Gastrocnemius medialis (tissue), 4 donors: Measurements from ENCODE around the gene FOXN1.

Source experiments
- CTCF ChIP-seq, 5 experiments: fragments of 450-650 bp in 3 of 5; fragments of 200-600 bp in 2 of 5; sonication (generic) in 2 of 5; IDR thresholded peaks in 4 of 5; conservative IDR thresholded peaks in 1 of 5; 1 replicate in 4 of 5; 2 replicates in 1 of 5; pipeline ENCODE4 v1.5.1; 2016 to 2019; ENCODE audit warnings: antibody characterized with exemption in 5 of 5, mild to moderate bottlenecking in 3 of 5, moderate library complexity in 3 of 5
- POLR2A ChIP-seq, 2 donors: fragments of 450-650 bp; IDR thresholded peaks; one replicate each; pipeline ENCODE4 v1.6.1; 2017; ENCODE audit warnings: antibody characterized with exemption in 2 of 2, mild to moderate bottlenecking in 2 of 2, moderate library complexity in 2 of 2

- no peak for TF ChIP-seq CTCF (IDR thresholded peaks at IDR 0.05 in 4 of 5, conservative IDR thresholded peaks at IDR 0.05 in 1 of 5)
- TF ChIP-seq POLR2A (IDR thresholded peaks at IDR 0.05), result no peak
Observed at GRCh38 chr17:28478712-28479615, 27.2 kb upstream of the FOXN1 start.
